Measurements from ENCODE around the gene KRAS. TPM values are rescaled to one million over a fixed set of nuclear protein-coding genes. Genes with fewer than 3 reads are reported as not detected.

KRAS gene
- total RNA-seq, 1 donor from 2014 or later = 54.2 TPM

GRCh38 chr12:25202137-25202536 is 48.6 kb downstream of the KRAS start:
- Mint-ChIP-seq H3K4me1 (ENCODE audit: unreplicated experiment) (no peaks in the 10 kb centered on the region), H3K4me3 (ENCODE audit: unreplicated experiment) (no peak overlapping the region), H3K36me3 (ENCODE audit: low read depth, unreplicated experiment) (no peaks in the 10 kb centered on the region), H3K9me3 (ENCODE audit: unreplicated experiment) (no peaks in the 10 kb centered on the region), H3K27me3 (ENCODE audit: unreplicated experiment) (no peaks in the 10 kb centered on the region), H3K27ac (ENCODE audit: unreplicated experiment) (no peak overlapping the region)
- DNase-seq (ENCODE audit: low spot score) = no peak
- no peak for TF ChIP-seq CTCF (IDR thresholded peaks at IDR 0.05; ENCODE audit: unreplicated experiment)

GRCh38 chr12:25200703-25201102 is 50.0 kb downstream of the KRAS start:
- DNase-seq (ENCODE audit: low spot score) = no peak
- no peak for TF ChIP-seq CTCF (IDR thresholded peaks at IDR 0.05; ENCODE audit: unreplicated experiment)
- no peaks in the 10 kb centered on the region for H3K9me3 Mint-ChIP-seq (ENCODE audit: unreplicated experiment)
- H3K4me3 Mint-ChIP-seq (ENCODE audit: unreplicated experiment) = no peak overlapping the region
- H3K27ac Mint-ChIP-seq (ENCODE audit: unreplicated experiment) = peak overlapping the region; percentile 33
- H3K27me3 Mint-ChIP-seq (ENCODE audit: unreplicated experiment) = peaks cover 4% of the 10 kb centered on the region
- H3K36me3 Mint-ChIP-seq (ENCODE audit: low read depth, unreplicated experiment) = peaks cover 4% of the 10 kb centered on the region
- peaks cover 6% of the 10 kb centered on the region for H3K4me1 Mint-ChIP-seq (ENCODE audit: unreplicated experiment)

GRCh38 chr12:25197608-25198007 is 53.1 kb downstream of the KRAS start:
- Mint-ChIP-seq H3K27me3 (ENCODE audit: unreplicated experiment) (peaks cover 15% of the 10 kb centered on the region), H3K36me3 (ENCODE audit: low read depth, unreplicated experiment) (peaks cover 4% of the 10 kb centered on the region), H3K4me1 (ENCODE audit: unreplicated experiment) (peaks cover 15% of the 10 kb centered on the region), H3K27ac (ENCODE audit: unreplicated experiment) (no peak overlapping the region), H3K9me3 (ENCODE audit: unreplicated experiment) (no peaks in the 10 kb centered on the region), H3K4me3 (ENCODE audit: unreplicated experiment) (no peak overlapping the region)
- no peak for TF ChIP-seq CTCF (IDR thresholded peaks at IDR 0.05; ENCODE audit: unreplicated experiment)
- no peak for DNase-seq (ENCODE audit: low spot score)

GRCh38 chr12:25195056-25195971 is 55.4 kb downstream of the KRAS start, which contains the start of the genes DNAI7 and ETFRF1:
Gene DNAI7, minus strand, starts transcription at chr12:25195160. Its CDS starts 82 bp downstream, at chr12:25195078.
Gene ETFRF1, plus strand, starts transcription at chr12:25195237. Its CDS starts 8,720 bp downstream, at chr12:25203957.
- H3K27ac Mint-ChIP-seq (ENCODE audit: unreplicated experiment) = peak within 1 kb of the TSS; percentile 99
- no peak for TF ChIP-seq CTCF (IDR thresholded peaks at IDR 0.05; ENCODE audit: unreplicated experiment)
- H3K4me1 Mint-ChIP-seq (ENCODE audit: unreplicated experiment) = peaks cover 15% of the 10 kb centered on the region
- peak within 1 kb of the TSS; percentile 96 for H3K4me3 Mint-ChIP-seq (ENCODE audit: unreplicated experiment)
- peaks cover 17% of the 10 kb centered on the region for H3K27me3 Mint-ChIP-seq (ENCODE audit: unreplicated experiment)
- H3K9me3 Mint-ChIP-seq (ENCODE audit: unreplicated experiment) = no peaks in the 10 kb centered on the region
- H3K36me3 Mint-ChIP-seq (ENCODE audit: low read depth, unreplicated experiment) = peaks cover 4% of the 10 kb centered on the region
- DNase-seq (ENCODE audit: low spot score) = peak; percentile 100

- H3K4me3 Mint-ChIP-seq (ENCODE audit: unreplicated experiment) = peak overlapping the region; percentile 96
- peaks cover 15% of the 10 kb centered on the region for H3K4me1 Mint-ChIP-seq (ENCODE audit: unreplicated experiment)
- DNase-seq (ENCODE audit: low spot score) = no peak
- H3K36me3 Mint-ChIP-seq (ENCODE audit: low read depth, unreplicated experiment) = peaks cover 4% of the 10 kb centered on the region
- no peak for TF ChIP-seq CTCF (IDR thresholded peaks at IDR 0.05; ENCODE audit: unreplicated experiment)
- peak overlapping the region; percentile 99 for H3K27ac Mint-ChIP-seq (ENCODE audit: unreplicated experiment)
- no peaks in the 10 kb centered on the region for H3K9me3 Mint-ChIP-seq (ENCODE audit: unreplicated experiment)
- H3K27me3 Mint-ChIP-seq (ENCODE audit: unreplicated experiment) = peaks cover 17% of the 10 kb centered on the region
Observed at GRCh38 chr12:25194722-25195055, 56.0 kb downstream of the KRAS start.

Measured in endothelial cell (in vitro differentiated cells).